HepG2 (cell line): Measurements from ENCODE around the gene PDE5A. TPM values are rescaled to one million over a fixed set of nuclear protein-coding genes. Genes with fewer than 3 reads are reported as not detected.

ENCODE experiments used
- ATAC-seq: fragments of 200-7000 bp; cut with Tn5 transposase; 3 replicates; pipeline ENCODE4 v1.9.1; 2020; ENCODE audit warnings: mild to moderate bottlenecking, moderate library complexity
- BruUV-seq: library from RNA; stranded (reverse); fragments of 400-500 nt; replicated peaks from 2 replicates; lab custom pipeline; 2021; lab: Mats Ljungman, UMichigan
- CTCF ChIA-PET: fragments of 300-600 bp; formaldehyde crosslinking; extraction: SDS; loops from one replicate; lab custom pipeline; 2021; ENCODE audit warnings: low total read pairs, inconsistent platforms, low intra/inter-chr PET ratio; lab: Yijun Ruan, JAX
- POLR2A ChIA-PET: fragments of 350-600 bp; sonication (Branson Sonifier 250); formaldehyde crosslinking; loops from one replicate; lab custom pipeline; 2020; ENCODE audit warnings: antibody characterized with exemption, inconsistent platforms; lab: Yijun Ruan, JAX
- DNase-seq: peaks from one replicate; pipeline ENCODE4 v3.0.0-alpha.2; 2015; ENCODE audit warnings: low spot score
- FAIRE-seq: peaks from 3 replicates; lab custom pipeline; 2011; peaks lifted over from hg19 to GRCh38; lab: Jason Lieb, UNC
- H2AFZ ChIP-seq: one replicate; pipeline ENCODE4 v1.6.1; 2011; ENCODE audit warnings: low read length, inconsistent platforms
- H3K27ac ChIP-seq: fragments of 300-600 bp; 3 replicates; pipeline ENCODE4 v1.8.0; 2011; ENCODE audit warnings: mixed run types, mild to moderate bottlenecking, mixed read lengths, low read length, inconsistent platforms; ENCODE audit not compliant: insufficient read depth; ENCODE audit errors: extremely low read length
- H3K27me3 ChIP-seq, 2 experiments: fragments of 200-600 bp in 1 of 2; 2 replicates in 1 of 2; 3 replicates in 1 of 2; pipeline versions ENCODE4 v1.6.0 to v1.8.0; 2011; ENCODE audit warnings: low read length in 2 of 2, mild to moderate bottlenecking in 2 of 2, moderate library complexity in 2 of 2, inconsistent platforms in 1 of 2; ENCODE audit not compliant: insufficient read depth in 2 of 2, control insufficient read depth in 1 of 2
- H3K36me3 ChIP-seq, 2 experiments: fragments of 200-600 bp in 1 of 2; replicated peaks in 1 of 2; 2 replicates in 1 of 2; 3 replicates in 1 of 2; pipeline versions ENCODE4 v1.5.1 to v1.8.0; 2011; ENCODE audit warnings: low read length in 2 of 2, inconsistent platforms in 1 of 2; ENCODE audit not compliant: insufficient read depth in 2 of 2, control insufficient read depth in 1 of 2
- H3K4me1 ChIP-seq: 2 replicates; pipeline ENCODE4 v1.5.1; 2012; ENCODE audit warnings: low read length, inconsistent platforms; ENCODE audit not compliant: insufficient read depth
- H3K4me2 ChIP-seq: 2 replicates; pipeline ENCODE4 v1.6.0; 2011; ENCODE audit warnings: low read depth, low read length, inconsistent platforms
- H3K4me3 ChIP-seq, 3 experiments: fragments of 200-600 bp in 1 of 3; sonication (generic), shearing (Covaris generic) in 1 of 3; replicated peaks in 1 of 3; 2 replicates each; pipeline ENCODE4 v1.5.1; 2011 to 2016; ENCODE audit warnings: low read length in 3 of 3, inconsistent platforms in 2 of 3, low read depth in 2 of 3, mild to moderate bottlenecking in 2 of 3, control low read depth in 1 of 3, mixed read lengths in 1 of 3; ENCODE audit not compliant: insufficient read depth in 1 of 3
- H3K79me2 ChIP-seq: one replicate; pipeline ENCODE4 v1.6.1; 2011; ENCODE audit warnings: low read length, inconsistent platforms; ENCODE audit not compliant: insufficient read depth
- H3K9ac ChIP-seq: 2 replicates; pipeline ENCODE4 v1.6.0; 2011; ENCODE audit warnings: mild to moderate bottlenecking, low read depth, low read length, inconsistent platforms; ENCODE audit not compliant: insufficient read depth
- H3K9me3 ChIP-seq: 2 replicates; pipeline ENCODE4 v1.5.1; 2012; ENCODE audit warnings: mild to moderate bottlenecking, low read length
- H4K20me1 ChIP-seq: 2 replicates; pipeline ENCODE4 v1.6.0; 2011; ENCODE audit warnings: inconsistent platforms, mild to moderate bottlenecking, low read length, moderate library complexity; ENCODE audit not compliant: insufficient read depth
- GABPA ChIP-seq, 2 experiments: IDR thresholded peaks; 2 replicates each; pipeline ENCODE4 v1.6.1; 2011 to 2016; ENCODE audit warnings: low read depth in 2 of 2, low read length in 1 of 2, missing biosample characterization in 1 of 2, missing genetic modification characterization in 1 of 2
- ZNF547 ChIP-seq: sonication (generic); formaldehyde crosslinking; IDR thresholded peaks from 2 replicates; pipeline ENCODE4 v1.5.1; 2020; ENCODE audit warnings: mild to moderate bottlenecking, missing genetic modification reagents
- ZNF609 ChIP-seq: sonication (generic); formaldehyde crosslinking; IDR thresholded peaks from 2 replicates; pipeline ENCODE4 v1.4.0; 2020; ENCODE audit warnings: mild to moderate bottlenecking, missing genetic modification reagents, borderline replicate concordance
- WGBS: methylation state at CpG from one replicate; pipeline ENCODE4 v1.1.6; 2017; ENCODE audit warnings: low lambda C conversion rate; 5-methylcytosine and 5-hydroxymethylcytosine counted together
- in situ Hi-C: cut with HindIII; loops from 2 replicates; pipeline ENCODE4 v1.10.0; 2017; ENCODE audit warnings: low pct_unique_long_range_greater_than_20kb; ENCODE audit not compliant: extremely low pct_ligation_motif_present
- intact Hi-C: fragments of 100-400 bp; cut with micrococcal nuclease; formaldehyde crosslinking; loops from one replicate; pipeline ENCODE4 v1.10.0; 2022; ENCODE audit not compliant: unreplicated experiment
- polyA plus RNA-seq, 8 experiments: library from polyadenylated mRNA; depleted of rRNA in 3 of 8; stranded (reverse) in 7 of 8; unstranded in 1 of 8; fragments of >200 nt; fragmentation: Illumina TruSeq in 4 of 8; extraction: Trizol in 4 of 8; gene quantifications; 2 replicates each; pipeline versions ENCODE4 v1.2.1 to v1.2.3, GENCODE V29; 2011 to 2016; ENCODE audit warnings: low read depth in 4 of 8, missing spikeins in 1 of 8, mixed read lengths in 1 of 8; ENCODE audit not compliant: insufficient read depth in 1 of 8
- total RNA-seq, 5 experiments: library from RNA; depleted of rRNA; stranded (reverse); fragments of >200 nt; fragmentation: Illumina TruSeq; extraction: Trizol; gene quantifications; 2 replicates each; pipeline ENCODE4 v1.2.3, GENCODE V29; 2016; ENCODE audit warnings: low read depth in 1 of 5

The PDE5A gene
- total and polyA plus RNA-seq, 2 of the 13 experiments (the other 11 are each of a cell fraction or from before 2014, with no cell fraction given), result 0.22 to 0.44 TPM

GRCh38 chr4:119652998-119653397 lies 24.4 kb upstream of the PDE5A start:
- intact Hi-C loops, result no loop called here
- Histone ChIP-seq H3K27ac (no peak overlapping the region), H4K20me1 (no peaks in the 10 kb centered on the region), H2AFZ (no peak overlapping the region), H3K4me2 (no peak overlapping the region), H3K4me3 (no peak overlapping the region), H3K4me1 (peaks cover 8% of the 10 kb centered on the region), H3K27me3 (no peaks in the 10 kb centered on the region), H3K9me3 (no peaks in the 10 kb centered on the region), H3K9ac (no peak overlapping the region), H3K79me2 (no peaks in the 10 kb centered on the region), H3K36me3 (no peaks in the 10 kb centered on the region)
- in situ Hi-C loops, result no loop called here
- FAIRE-seq (no peak), ATAC-seq (no peak), DNase-seq (no peak)
- no peak for TF ChIP-seq GABPA (IDR thresholded peaks at IDR 0.05; ENCODE audit: low read depth, low read length)
- TF ChIP-seq GABPA (CRISPR knock-in tag; IDR thresholded peaks at IDR 0.05; ENCODE audit: low read depth), result no peak
- no peak for TF ChIP-seq ZNF609
- TF ChIP-seq ZNF547 (CRISPR knock-in tag), result no peak
- BruUV-seq, result no TSS peak
- POLR2A ChIA-PET, result no interaction called here
- WGBS, result 81% methylated on average over 1 of the region's 1 CpG
- CTCF ChIA-PET, result no interaction called here
